SW 1271 (cell line): ENCODE results near the gene CTTN.

Experiments used
- DNase-seq, 2 experiments: peaks; one replicate each; lab custom pipeline; 2025; lab: John Stamatoyannopoulos, UW

The CTTN gene

DNA sequence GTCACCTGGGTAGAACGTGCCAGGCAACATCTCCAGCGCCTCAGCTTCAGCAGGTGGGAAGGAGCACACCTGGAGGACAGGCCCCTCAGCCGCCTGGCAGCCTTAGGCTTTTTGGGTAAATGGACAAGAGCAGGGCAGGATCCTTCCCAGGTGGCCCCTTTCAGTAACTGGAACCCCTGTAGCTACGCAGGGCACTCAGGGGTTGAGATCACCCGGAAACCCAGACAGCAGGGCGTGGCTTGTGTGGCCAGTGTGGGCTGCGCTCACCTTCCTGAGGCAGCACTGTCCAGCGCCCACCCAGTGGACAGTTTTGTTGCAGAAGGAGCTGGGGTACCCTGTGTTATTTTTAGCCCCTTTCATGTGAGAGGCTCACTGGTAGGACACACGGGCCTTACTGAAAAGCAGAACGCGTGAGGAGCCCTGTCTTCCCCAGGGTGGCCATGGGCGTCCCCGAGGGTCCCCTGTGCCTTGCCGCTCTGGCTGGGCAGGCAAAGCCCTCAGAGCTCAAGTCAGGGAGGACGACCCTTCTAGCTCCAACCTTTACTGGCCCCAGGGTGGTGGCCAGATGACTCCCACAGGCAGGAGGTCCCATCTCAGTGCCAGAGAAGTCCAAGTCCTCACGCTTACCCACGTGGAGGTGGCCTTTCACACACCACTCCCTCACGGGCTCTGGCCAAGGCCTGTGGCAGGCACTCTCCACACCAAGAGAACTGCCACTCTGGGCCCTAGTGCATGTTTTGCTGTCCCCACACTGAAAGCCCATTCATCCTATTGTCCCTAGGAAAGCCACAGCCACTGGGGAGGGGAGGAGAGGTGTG, 75.8 kb downstream of the CTTN start:
- no peak for DNase-seq

GRCh38 chr11:70474710-70475109, 76.4 kb downstream of the CTTN start:
- DNase-seq, result no peak

DNA sequence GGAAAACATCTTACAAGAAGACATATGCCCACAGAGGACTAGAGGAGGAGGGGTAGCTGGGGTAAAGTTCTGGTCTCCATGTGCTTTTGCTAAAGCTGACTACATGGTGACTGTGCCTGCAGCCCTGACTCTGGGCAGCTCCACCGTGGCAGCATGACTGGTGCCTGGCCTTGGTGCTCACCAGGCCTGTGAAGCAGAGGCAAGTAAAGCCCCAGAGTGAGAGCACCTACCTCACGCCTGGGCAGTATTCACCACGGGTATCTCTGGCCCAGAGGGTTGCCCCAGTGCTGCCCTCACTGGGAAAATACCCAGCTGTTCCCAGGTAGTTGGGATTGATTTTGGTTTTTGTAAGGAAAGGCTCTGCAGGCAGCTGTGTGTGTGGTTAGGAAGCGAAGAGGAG, 78.3 kb downstream of the CTTN start:
- no peak for DNase-seq

DNA sequence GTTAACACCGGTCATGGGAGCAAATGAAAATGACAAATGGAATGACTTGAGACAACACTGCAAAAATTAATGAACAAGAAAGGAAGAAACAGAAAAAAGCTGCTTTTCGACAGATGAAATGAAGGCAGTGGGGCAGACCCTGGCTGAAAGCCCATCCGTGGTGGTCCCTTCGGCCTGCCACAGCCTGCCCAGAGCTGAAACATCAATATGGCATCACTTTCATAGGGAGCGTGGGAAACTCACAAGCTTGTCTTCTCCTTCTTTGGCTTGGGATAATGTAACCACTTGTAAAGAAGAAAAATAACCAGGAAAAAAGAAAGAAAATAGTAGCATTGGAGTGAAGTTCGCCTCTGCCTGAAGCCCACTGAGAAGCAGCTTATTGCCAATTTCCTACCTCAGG, 78.8 kb downstream of the CTTN start:
- DNase-seq, result no peak

DNA sequence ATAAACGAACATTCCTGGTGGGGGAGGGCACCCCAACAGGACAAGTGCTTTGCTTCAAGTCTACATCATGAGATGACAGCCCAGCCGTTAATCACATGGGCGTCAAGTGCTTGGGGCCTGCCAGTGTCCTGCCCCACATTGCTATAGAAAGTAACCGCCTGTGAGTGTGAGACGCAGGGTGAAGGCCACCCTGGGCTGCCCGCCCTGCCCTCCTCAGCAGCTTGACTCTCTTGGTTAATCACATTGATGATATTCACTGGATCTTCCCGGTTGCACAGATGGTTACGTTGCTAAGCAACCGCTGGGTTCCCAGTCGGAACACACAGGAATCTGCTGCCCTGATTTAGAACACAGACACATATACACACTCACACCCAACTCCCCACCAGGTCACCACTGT, 79.3 kb downstream of the CTTN start:
- no peak for DNase-seq

DNA sequence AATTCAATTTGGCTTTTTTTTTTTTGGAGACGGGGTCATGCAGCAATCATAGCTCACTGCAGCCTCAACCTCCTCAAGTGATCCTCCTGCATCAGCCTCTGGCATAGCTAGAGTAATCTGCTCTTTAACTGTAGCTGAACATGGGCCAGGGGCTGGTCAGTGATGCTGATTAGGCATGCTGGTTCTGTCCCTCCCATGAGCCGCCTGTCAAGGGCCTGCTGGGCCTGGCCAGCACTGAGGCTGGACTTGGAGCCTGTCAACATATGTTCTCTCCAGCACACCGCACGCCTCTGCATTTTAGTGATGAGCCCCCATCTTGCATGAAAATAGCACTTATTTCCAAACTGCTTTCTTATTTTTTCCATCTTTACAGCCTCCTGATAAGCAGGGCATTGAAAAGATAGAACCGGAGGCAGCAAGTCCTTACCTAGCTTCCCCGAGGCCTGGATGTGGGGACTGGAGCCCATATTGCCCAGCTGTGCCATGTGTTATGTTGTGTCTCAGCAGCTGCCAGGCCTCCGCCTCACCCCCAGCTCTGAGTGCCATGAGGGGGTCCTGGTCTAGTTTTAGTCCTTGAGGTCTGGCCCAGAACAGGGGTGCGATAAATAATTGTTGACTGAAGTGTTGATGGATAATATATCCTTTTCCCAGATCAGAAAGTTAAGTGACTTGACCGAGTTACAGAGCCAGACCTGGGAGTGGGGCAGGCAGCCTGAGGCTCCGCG, 80.0 kb downstream of the CTTN start:
- DNase-seq, result no peak

DNA sequence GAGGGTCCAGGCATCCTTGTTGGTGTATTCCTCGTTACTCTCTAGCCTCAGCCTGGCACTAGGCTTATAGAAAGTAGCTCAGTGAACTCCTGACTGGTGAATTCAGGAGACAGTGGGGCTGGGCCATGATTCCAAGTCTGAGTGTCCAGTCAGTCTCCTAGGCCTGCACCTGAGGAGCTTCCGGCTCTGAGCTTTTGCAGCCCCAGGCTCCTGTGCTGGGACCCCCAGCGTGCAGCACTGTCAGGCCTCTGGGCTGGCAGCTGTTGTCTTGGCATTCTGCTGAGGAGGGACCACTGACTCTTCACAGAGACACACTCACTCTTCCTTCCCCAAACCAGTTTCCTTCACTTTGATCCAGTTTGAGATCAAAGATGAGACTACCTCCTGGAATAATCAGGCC, 82.4 kb downstream of the CTTN start:
- DNase-seq, result no peak

DNA sequence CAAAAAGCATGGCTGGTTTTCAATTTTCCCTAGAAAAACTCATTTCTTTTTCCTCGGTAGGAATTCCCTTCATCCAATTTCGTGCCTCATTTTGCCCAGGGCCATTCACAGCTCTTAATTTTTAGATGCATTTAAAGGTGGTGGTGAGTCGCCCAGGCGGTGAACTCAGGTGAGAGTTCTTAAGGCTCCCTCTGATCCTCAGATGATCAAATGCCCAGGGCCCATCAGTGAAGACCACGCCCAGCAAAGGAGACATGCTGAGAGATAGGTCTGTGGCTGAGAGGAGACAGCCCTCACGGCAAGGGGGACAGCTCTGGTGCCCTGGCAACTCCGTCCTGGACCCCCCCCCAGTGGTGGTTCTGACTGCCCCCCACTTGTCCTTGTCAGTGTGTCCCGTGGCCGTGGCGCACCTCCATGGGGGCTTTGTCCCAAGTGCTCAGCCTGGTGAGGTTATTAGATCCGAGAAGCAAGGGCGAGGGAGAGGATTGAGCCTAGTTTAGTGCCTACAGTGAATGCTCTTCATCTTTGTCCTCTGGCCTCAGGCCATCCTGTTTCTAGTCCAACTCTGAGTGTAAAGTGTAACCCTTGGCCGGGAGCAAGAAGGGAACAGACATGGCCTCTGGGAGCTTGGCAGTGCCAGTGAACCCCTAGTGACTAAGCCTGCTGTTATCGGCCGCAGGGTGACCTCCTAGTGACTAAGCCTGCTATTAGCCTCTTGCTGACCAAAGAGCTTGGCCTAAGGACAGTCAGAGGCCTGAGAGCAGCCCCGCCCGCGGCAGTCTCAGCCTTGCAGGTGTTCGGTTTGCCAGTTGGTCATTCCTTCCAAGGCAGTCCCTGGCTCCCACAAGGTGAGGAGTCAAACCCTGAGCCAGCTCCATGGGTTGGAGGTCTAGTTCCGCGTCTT, 83.5 kb downstream of the CTTN start:
- peak; percentile 53 to 78 for DNase-seq

- DNase-seq, result no peak
Observed at GRCh38 chr11:70482529-70482917, 84.2 kb downstream of the CTTN start.

- DNase-seq, result peak in 1 of 2 experiments; percentile 33
Observed at GRCh38 chr11:70483077-70483861, 84.9 kb downstream of the CTTN start.

DNA sequence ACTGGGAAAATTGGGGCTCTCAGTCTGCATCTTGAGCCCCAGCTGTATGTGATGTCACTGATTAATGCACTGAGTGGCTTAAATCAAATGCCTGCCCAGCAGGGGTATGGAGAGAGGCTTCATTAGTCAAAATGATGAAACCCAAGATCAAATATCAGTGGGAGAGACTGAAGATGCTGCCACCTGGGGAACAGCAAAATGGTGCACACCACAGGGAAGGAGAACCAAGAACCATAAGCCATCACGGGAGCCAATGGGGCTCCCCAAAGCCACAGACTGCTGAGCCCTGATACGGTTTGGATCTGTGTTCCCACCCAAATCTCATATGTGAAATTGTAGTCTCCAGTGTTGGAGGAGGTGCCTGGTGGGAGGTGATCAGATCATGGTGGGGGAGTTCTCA, 85.6 kb downstream of the CTTN start:
- DNase-seq, result no peak

- DNase-seq, result no peak
Observed at GRCh38 chr11:70485326-70486025, 87.1 kb downstream of the CTTN start.

- no peak for DNase-seq
Observed at GRCh38 chr11:70486026-70486415, 87.7 kb downstream of the CTTN start.
